Endothelial cell of umbilical vein (primary cell): ENCODE results near the gene CBFA2T3. TPM values are rescaled to one million over a fixed set of nuclear protein-coding genes. Genes with fewer than 3 reads are reported as not detected.

Source experiments
- BruUV-seq: library from RNA; stranded (reverse); fragments of 400-500 nt; replicated peaks from 2 replicates; lab custom pipeline; 2021; lab: Mats Ljungman, UMichigan
- CTCF ChIA-PET: fragments of 300-600, 350-600 bp; sonication (Branson Sonifier 250); formaldehyde crosslinking; loops from one replicate; lab custom pipeline; 2021; ENCODE audit warnings: antibody characterized with exemption, inconsistent platforms; lab: Charles Lee
- POLR2A ChIA-PET: fragments of 300-600, 350-600 bp; sonication (Branson Sonifier 250); formaldehyde crosslinking; loops from one replicate; lab custom pipeline; 2021; ENCODE audit warnings: antibody characterized with exemption, inconsistent platforms; lab: Charles Lee
- DNase-seq: peaks from one replicate; pipeline ENCODE4 v3.0.0-alpha.2; 2011; ENCODE audit warnings: low read depth, low spot score
- FAIRE-seq: peaks from 2 replicates; lab custom pipeline; 2011; peaks lifted over from hg19 to GRCh38; lab: Jason Lieb, UNC
- H2AFZ ChIP-seq: 2 replicates; pipeline ENCODE4 v1.6.0; 2012; ENCODE audit warnings: low read depth, low read length, control low read depth, inconsistent platforms
- H3K27ac ChIP-seq: 2 replicates; pipeline ENCODE4 v1.5.1; 2011; ENCODE audit warnings: low read depth, mild to moderate bottlenecking, control low read depth, low read length, moderate library complexity; ENCODE audit not compliant: insufficient read depth
- H3K27me3 ChIP-seq, 2 experiments: 2 replicates each; pipeline versions ENCODE4 v1.6.0 to v1.6.1; 2011; ENCODE audit warnings: low read length in 2 of 2, mixed read lengths in 1 of 2; ENCODE audit not compliant: control insufficient read depth in 2 of 2, insufficient read depth in 2 of 2
- H3K36me3 ChIP-seq, 2 experiments: 2 replicates in 1 of 2; 3 replicates in 1 of 2; pipeline ENCODE4 v1.5.1; 2011; ENCODE audit warnings: low read length in 2 of 2, mild to moderate bottlenecking in 1 of 2, moderate library complexity in 1 of 2; ENCODE audit not compliant: control insufficient read depth in 2 of 2, insufficient read depth in 2 of 2; ENCODE audit errors: extremely low read depth in 1 of 2
- H3K4me1 ChIP-seq: 3 replicates; pipeline ENCODE4 v1.5.1; 2011; ENCODE audit warnings: mild to moderate bottlenecking, low read length; ENCODE audit not compliant: control insufficient read depth, insufficient read depth; ENCODE audit errors: extremely low read depth
- H3K4me2 ChIP-seq: 2 replicates; pipeline ENCODE4 v1.6.1; 2011; ENCODE audit warnings: low read length, control low read depth, mixed read lengths; ENCODE audit not compliant: insufficient read depth
- H3K4me3 ChIP-seq, 3 experiments: fragments of 200-600 bp in 1 of 3; sonication (generic), shearing (Covaris generic) in 1 of 3; replicated peaks in 1 of 3; 2 replicates each; pipeline ENCODE4 v1.5.1; 2011 to 2016; ENCODE audit warnings: control low read depth in 3 of 3, low read length in 3 of 3, mild to moderate bottlenecking in 2 of 3, inconsistent platforms in 1 of 3, low read depth in 1 of 3, moderate library complexity in 1 of 3; ENCODE audit not compliant: insufficient read depth in 1 of 3
- H3K79me2 ChIP-seq: 2 replicates; pipeline ENCODE4 v1.6.0; 2012; ENCODE audit warnings: low read length, inconsistent platforms; ENCODE audit not compliant: control insufficient read depth, insufficient read depth
- H3K9ac ChIP-seq: replicated peaks from 2 replicates; pipeline ENCODE3; 2011; ENCODE audit warnings: low read length, control low read depth; ENCODE audit not compliant: insufficient read depth; ENCODE audit errors: extremely low read depth
- H3K9me1 ChIP-seq: replicated peaks from 3 replicates; pipeline ENCODE4 v1.6.0; 2011; ENCODE audit warnings: mild to moderate bottlenecking, low read length; ENCODE audit not compliant: control insufficient read depth, insufficient read depth; ENCODE audit errors: extremely low read depth
- H3K9me3 ChIP-seq: replicated peaks from 2 replicates; pipeline ENCODE4 v1.5.1; 2012; ENCODE audit warnings: low read length, inconsistent platforms; ENCODE audit not compliant: control insufficient read depth, insufficient read depth
- H4K20me1 ChIP-seq: replicated peaks from 2 replicates; pipeline ENCODE3; 2011; ENCODE audit warnings: mild to moderate bottlenecking, low read length; ENCODE audit not compliant: control insufficient read depth, insufficient read depth; ENCODE audit errors: extremely low read depth
- CTCF ChIP-seq, 2 donors: IDR thresholded peaks; 1 replicate in 1 of 2; 2 replicates in 1 of 2; pipeline ENCODE4 v1.5.1; 2011; ENCODE audit warnings: low read length in 2 of 2, mild to moderate bottlenecking in 2 of 2, moderate library complexity in 2 of 2, control low read depth in 1 of 2, inconsistent platforms in 1 of 2, low read depth in 1 of 2; ENCODE audit not compliant: insufficient read depth in 1 of 2; ENCODE audit errors: extremely low read depth in 1 of 2
- EZH2 ChIP-seq: IDR thresholded peaks from 2 replicates; pipeline ENCODE4 v1.6.1; 2012; ENCODE audit warnings: borderline replicate concordance, low read depth, mild to moderate bottlenecking, moderate library complexity, low read length, inconsistent platforms; ENCODE audit not compliant: severe bottlenecking
- FOS ChIP-seq: IDR thresholded peaks from 2 replicates; pipeline ENCODE4 v1.6.1; 2011; ENCODE audit warnings: mild to moderate bottlenecking, low read length, moderate library complexity, borderline replicate concordance; ENCODE audit not compliant: insufficient read depth
- GATA2 ChIP-seq: IDR thresholded peaks from 2 replicates; pipeline ENCODE4 v1.7.0; 2011; ENCODE audit warnings: low read depth, mild to moderate bottlenecking, moderate library complexity, mixed read lengths, low read length; ENCODE audit not compliant: insufficient read length, insufficient read depth
- JUN ChIP-seq: IDR thresholded peaks from 2 replicates; pipeline ENCODE4 v1.6.1; 2011; ENCODE audit warnings: borderline replicate concordance, low read depth; ENCODE audit not compliant: insufficient read length, insufficient read depth
- MAX ChIP-seq: IDR thresholded peaks from 2 replicates; pipeline ENCODE4 v1.6.1; 2011; ENCODE audit not compliant: insufficient read depth, insufficient read length
- MYC ChIP-seq: IDR thresholded peaks from one replicate; pipeline ENCODE4 v1.6.1; 2011; ENCODE audit warnings: mild to moderate bottlenecking, low read depth, low read length
- POLR2A ChIP-seq: IDR thresholded peaks from 2 replicates; pipeline ENCODE4 v1.6.1; 2012; ENCODE audit warnings: low read depth, mild to moderate bottlenecking, control low read depth, low read length
- POLR2AphosphoS5 ChIP-seq: IDR thresholded peaks from 2 replicates; pipeline ENCODE4 v1.6.1; 2012; ENCODE audit warnings: low read depth, mild to moderate bottlenecking, control low read depth, low read length, moderate library complexity; ENCODE audit not compliant: insufficient read depth
- dilution Hi-C: fragments of 300-500 bp; cut with MboI; formaldehyde crosslinking; loops from one replicate; pipeline ENCODE4 v1.15.0; 2019; ENCODE audit warnings: low sequenced_read_pairs; ENCODE audit not compliant: extremely low pct_ligation_motif_present
- intact Hi-C: fragments of 100-400 bp; cut with micrococcal nuclease; formaldehyde crosslinking; loops from one replicate; pipeline ENCODE4 v1.10.0; 2022
- polyA plus RNA-seq, 4 experiments: library from polyadenylated mRNA; depleted of rRNA in 3 of 4; stranded (reverse) in 3 of 4; unstranded in 1 of 4; fragments of >200 nt; gene quantifications; 2 replicates each; pipeline versions ENCODE4 v1.2.1 to v1.2.3, GENCODE V29; 2011 to 2012; ENCODE audit warnings: missing spikeins in 1 of 4
- total RNA-seq: library from RNA; stranded (reverse); gene quantifications from 2 replicates; pipeline ENCODE4 v1.2.3, GENCODE V29; 2021

CBFA2T3 gene
- total and polyA plus RNA-seq, 2 donors (not counting 3 experiments of a cell fraction or from before 2014, with no cell fraction given), result not detected

- H3K27me3 ChIP-seq, result no peaks in the 10 kb centered on the region
- DNase-seq (no peak), FAIRE-seq (no peak)
- no peaks in the 10 kb centered on the region for H3K9me1 ChIP-seq
- POLR2A ChIA-PET, result no interaction called here
- no peaks in the 10 kb centered on the region for H3K9me3 ChIP-seq
- H3K9ac ChIP-seq, result no peak overlapping the region
- dilution Hi-C loops (no loop called here), intact Hi-C loops (no loop called here)
- H3K27ac ChIP-seq, result no peak overlapping the region
- no TSS peak for BruUV-seq
- TF ChIP-seq JUN, result no peak
- no peak for TF ChIP-seq MAX
- TF ChIP-seq POLR2AphosphoS5, result no peak
- TF ChIP-seq EZH2, result no peak
- no peak for TF ChIP-seq CTCF (IDR thresholded peaks at IDR 0.05; ENCODE audit: extremely low read depth in 1 of 2, insufficient read depth in 1 of 2, low read depth in 1 of 2, low read length in 2 of 2)
- no peak for TF ChIP-seq GATA2
- TF ChIP-seq FOS, result no peak
- no peak for TF ChIP-seq MYC
- TF ChIP-seq POLR2A, result no peak
- peaks cover 17% of the 10 kb centered on the region for H3K4me1 ChIP-seq
- H2AFZ ChIP-seq, result no peak overlapping the region
- H3K36me3 ChIP-seq, result no peaks in the 10 kb centered on the region
- CTCF ChIA-PET, result no interaction called here
- H3K4me2 ChIP-seq, result no peak overlapping the region
- H4K20me1 ChIP-seq, result no peaks in the 10 kb centered on the region
- H3K4me3 ChIP-seq, result no peak overlapping the region
- no peaks in the 10 kb centered on the region for H3K79me2 ChIP-seq
Observed at GRCh38 chr16:88926374-88926990, 50.5 kb downstream of the CBFA2T3 start.
